OCI-LY3 (cell line): ENCODE results near the gene RYK.

Experiments used
- H2AFZ ChIP-seq: fragments of 200-600, 300-600 bp; shearing (Covaris generic); 2 replicates; pipeline ENCODE4 v1.6.0; 2014; ENCODE audit warnings: antibody characterized with exemption, low read depth, low read length
- H3K27ac ChIP-seq: fragments of 200-600, 300-600 bp; sonication (generic); 2 replicates; pipeline ENCODE4 v1.5.1; 2014; ENCODE audit warnings: mild to moderate bottlenecking, low read length, moderate library complexity, mixed read lengths
- H3K27me3 ChIP-seq: fragments of 200-600, 300-600 bp; sonication (generic); 2 replicates; pipeline ENCODE4 v1.6.1; 2014; ENCODE audit warnings: low read depth, low read length, mixed read lengths
- H3K36me3 ChIP-seq: fragments of 200-600, 300-600 bp; sonication (generic); replicated peaks from 2 replicates; pipeline ENCODE3; 2014; ENCODE audit warnings: low read depth, low read length, mixed read lengths
- H3K4me1 ChIP-seq: fragments of 300-600, 200-600 bp; sonication (generic); 2 replicates; pipeline ENCODE4 v1.6.1; 2014; ENCODE audit warnings: low read length, mixed read lengths
- H3K4me2 ChIP-seq: fragments of 200-600, 300-600 bp; sonication (generic); 2 replicates; pipeline ENCODE4 v1.6.1; 2014; ENCODE audit warnings: low read length, mixed read lengths
- H3K4me3 ChIP-seq: fragments of 300-600, 200-600 bp; sonication (generic); 2 replicates; pipeline ENCODE4 v1.5.1; 2014; ENCODE audit warnings: antibody characterized with exemption, mild to moderate bottlenecking, low read length, moderate library complexity
- H3K79me2 ChIP-seq: fragments of 300-600, 200-600 bp; shearing (Covaris generic); 2 replicates; pipeline ENCODE4 v1.6.1; 2014; ENCODE audit warnings: mild to moderate bottlenecking, low read length, mixed read lengths
- H3K9ac ChIP-seq: fragments of 300-600, 200-600 bp; shearing (Covaris generic); 2 replicates; pipeline ENCODE4 v1.6.0; 2014; ENCODE audit warnings: mild to moderate bottlenecking, low read length, moderate library complexity
- H3K9me3 ChIP-seq: fragments of 200-600, 300-600 bp; shearing (Covaris generic); 2 replicates; pipeline ENCODE4 v1.6.1; 2014; ENCODE audit warnings: low read length, mixed read lengths; ENCODE audit not compliant: insufficient read depth
- H4K20me1 ChIP-seq: fragments of 200-600, 300-600 bp; sonication (generic); 2 replicates; pipeline ENCODE4 v1.6.1; 2016; ENCODE audit warnings: low read length, mixed read lengths; ENCODE audit not compliant: insufficient read depth
- CTCF ChIP-seq: fragments of 200-600, 300-600 bp; sonication (generic); IDR thresholded peaks from 2 replicates; pipeline ENCODE4 v1.5.1; 2014; ENCODE audit warnings: antibody characterized with exemption, low read length, low read depth
- EZH2phosphoT487 ChIP-seq: fragments of 200-600 bp; shearing (Covaris generic); IDR thresholded peaks from 2 replicates; pipeline ENCODE4 v1.6.1; 2018; ENCODE audit warnings: antibody characterized with exemption, mixed run types, low read depth

RYK gene

GRCh38 chr3:134232151-134232550, 18.5 kb downstream of the RYK start:
- peaks cover 70% of the 10 kb centered on the region for H3K79me2 ChIP-seq
- no peaks in the 10 kb centered on the region for H3K9me3 ChIP-seq
- peaks cover 22% of the 10 kb centered on the region for H3K4me1 ChIP-seq

GRCh38 chr3:134231131-134231530, 19.5 kb downstream of the RYK start:
- Histone ChIP-seq H4K20me1 (peaks cover 72% of the 10 kb centered on the region), H3K79me2 (peaks cover 62% of the 10 kb centered on the region)
- TF ChIP-seq EZH2phosphoT487 (no peak), CTCF (no peak)

More at GRCh38 chr3:134232151-134232550, 18.5 kb downstream of the RYK start:
- Histone ChIP-seq H3K9ac (no peak overlapping the region), H4K20me1 (peaks cover 70% of the 10 kb centered on the region), H3K4me2 (no peak overlapping the region), H3K36me3 (no peaks in the 10 kb centered on the region), H3K4me3 (no peak overlapping the region), H2AFZ (no peak overlapping the region), H3K27me3 (0 out of 2 replicates have a peak, but pooled peaks cover 4% of the 10 kb centered on the region), H3K27ac (no peak overlapping the region)
- TF ChIP-seq EZH2phosphoT487 (no peak), CTCF (no peak)

GRCh38 chr3:134229038-134229437, 21.6 kb downstream of the RYK start:
- peaks cover 22% of the 10 kb centered on the region for H3K27me3 ChIP-seq
- TF ChIP-seq CTCF (no peak), EZH2phosphoT487 (no peak)
- H3K4me2 ChIP-seq = no peak overlapping the region
- no peak overlapping the region for H3K9ac ChIP-seq
- H2AFZ ChIP-seq = no peak overlapping the region
- no peak overlapping the region for H3K27ac ChIP-seq
- H3K9me3 ChIP-seq = no peaks in the 10 kb centered on the region
- no peak overlapping the region for H3K4me3 ChIP-seq
- H4K20me1 ChIP-seq = peaks cover 72% of the 10 kb centered on the region
- H3K4me1 ChIP-seq = peaks cover 10% of the 10 kb centered on the region
- H3K79me2 ChIP-seq = peaks cover 51% of the 10 kb centered on the region
- H3K36me3 ChIP-seq = no peaks in the 10 kb centered on the region

More at GRCh38 chr3:134231131-134231530, 19.5 kb downstream of the RYK start:
- Histone ChIP-seq H3K27ac (no peak overlapping the region), H3K27me3 (peaks cover 14% of the 10 kb centered on the region; the same call in 1 of the 2 replicates), H3K4me1 (peaks cover 12% of the 10 kb centered on the region), H3K9me3 (no peaks in the 10 kb centered on the region), H2AFZ (no peak overlapping the region), H3K9ac (no peak overlapping the region), H3K4me2 (no peak overlapping the region), H3K36me3 (no peaks in the 10 kb centered on the region), H3K4me3 (no peak overlapping the region)

- H3K9ac ChIP-seq = no peak overlapping the region
- H3K4me2 ChIP-seq = no peak overlapping the region
- peaks cover 77% of the 10 kb centered on the region for H4K20me1 ChIP-seq
- peaks cover 51% of the 10 kb centered on the region for H3K79me2 ChIP-seq
- no peak overlapping the region for H3K27ac ChIP-seq
- no peak for TF ChIP-seq EZH2phosphoT487
- no peak for TF ChIP-seq CTCF
- peaks cover 26% of the 10 kb centered on the region for H3K27me3 ChIP-seq
- H3K4me1 ChIP-seq = peaks cover 16% of the 10 kb centered on the region
- no peaks in the 10 kb centered on the region for H3K9me3 ChIP-seq
- H3K36me3 ChIP-seq = no peaks in the 10 kb centered on the region
- no peak overlapping the region for H2AFZ ChIP-seq
- H3K4me3 ChIP-seq = no peak overlapping the region
Observed at GRCh38 chr3:134228479-134228878, 22.2 kb downstream of the RYK start.
